HG03571 (cell line): Measurements from ENCODE around the gene PPWD1.
"Not testable (repeated sequence)": the region's sequence is repeated elsewhere in the genome, so short reads cannot be mapped to it uniquely, and the experiment has no call there.

ENCODE experiments used
- ATAC-seq: cut with Tn5 transposase; IDR thresholded peaks from one replicate; pipeline ENCODE4 v1.9.1; 2021; ENCODE audit not compliant: unreplicated experiment

The PPWD1 gene

GRCh38 chr5:65562731-65563701, at the start of gene PPWD1, which contains the start of gene CENPK:
Gene PPWD1 (plus strand): TSS chr5:65563296. CDS start chr5:65563311, 15 bp downstream.
Gene CENPK (minus strand): TSS chr5:65563168. CDS start chr5:65554907, 8,261 bp downstream.
- ATAC-seq, result peak; percentile 98

- ATAC-seq, result no peak
These were observed 37.4 kb upstream of the PPWD1 start for GRCh38 chr5:65525726-65526125.

GRCh38 chr5:65530904-65531303, 32.2 kb upstream of the PPWD1 start:
- ATAC-seq, result no peak

- ATAC-seq, result no peak
These were observed 27.5 kb upstream of the PPWD1 start for GRCh38 chr5:65535529-65535987.

DNA sequence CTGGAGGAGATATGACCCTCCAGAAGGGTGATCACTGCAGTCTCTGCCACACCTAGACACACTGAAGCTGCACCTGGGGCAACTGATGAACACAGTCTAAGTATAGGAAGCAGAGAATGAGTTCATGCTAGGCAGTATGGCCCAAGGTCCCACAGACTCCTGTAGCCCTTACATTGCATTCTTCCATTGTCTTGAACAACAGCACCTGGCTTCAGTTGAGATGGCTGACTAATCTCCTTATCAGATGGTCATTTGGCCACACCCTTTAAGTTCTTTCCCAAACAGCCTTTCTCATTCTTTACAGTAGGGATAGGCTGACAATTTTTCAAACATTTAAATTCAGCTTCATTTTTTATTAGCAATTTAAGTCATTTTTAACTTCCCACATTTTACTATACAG, 23.3 kb upstream of the PPWD1 start:
- no peak for ATAC-seq

- no peak for ATAC-seq
These were observed 18.6 kb upstream of the PPWD1 start for GRCh38 chr5:65544473-65544872.

DNA sequence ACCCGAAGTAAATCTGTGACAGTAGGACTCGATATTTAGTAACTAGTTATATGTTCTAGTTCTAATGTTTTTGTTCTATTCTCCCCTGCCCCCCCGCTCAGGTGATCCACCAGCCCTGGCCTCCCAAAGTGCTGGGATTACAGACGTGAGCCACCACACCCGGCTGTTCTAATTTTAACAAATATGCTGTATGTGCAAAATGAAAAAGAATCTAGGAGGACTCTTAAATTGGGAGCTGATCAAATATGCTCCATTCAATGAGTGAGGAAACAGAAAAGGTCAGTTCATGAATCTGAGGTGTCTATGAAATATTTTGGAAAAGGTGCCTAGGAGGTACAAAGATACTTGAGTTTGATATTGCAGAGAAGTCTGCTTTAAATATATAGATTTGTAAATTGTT, 17.0 kb upstream of the PPWD1 start:
- no peak for ATAC-seq

DNA sequence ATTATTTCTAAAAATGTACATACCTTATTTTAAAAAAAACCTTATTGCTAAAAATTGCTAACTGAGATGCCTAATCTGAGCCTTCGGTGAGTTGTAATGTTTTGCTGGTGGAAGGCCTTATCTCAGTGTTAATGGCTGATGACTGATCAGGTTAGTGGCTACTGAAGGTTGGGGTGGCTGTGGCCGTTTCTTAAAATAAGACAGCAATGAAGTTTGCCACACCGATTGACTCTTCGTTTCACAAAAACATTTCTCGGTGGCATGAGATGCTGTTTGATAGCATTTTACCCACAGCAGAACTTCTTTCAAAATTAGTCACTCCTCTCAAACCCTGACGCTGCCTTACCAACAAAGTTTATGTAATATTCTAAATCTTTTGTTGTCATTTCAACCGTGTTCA, 14.8 kb upstream of the PPWD1 start:
- ATAC-seq, result no peak

GRCh38 chr5:65553941-65554340, 9.2 kb upstream of the PPWD1 start:
- no peak for ATAC-seq

GRCh38 chr5:65555287-65555686, 7.8 kb upstream of the PPWD1 start:
- no peak for ATAC-seq

DNA sequence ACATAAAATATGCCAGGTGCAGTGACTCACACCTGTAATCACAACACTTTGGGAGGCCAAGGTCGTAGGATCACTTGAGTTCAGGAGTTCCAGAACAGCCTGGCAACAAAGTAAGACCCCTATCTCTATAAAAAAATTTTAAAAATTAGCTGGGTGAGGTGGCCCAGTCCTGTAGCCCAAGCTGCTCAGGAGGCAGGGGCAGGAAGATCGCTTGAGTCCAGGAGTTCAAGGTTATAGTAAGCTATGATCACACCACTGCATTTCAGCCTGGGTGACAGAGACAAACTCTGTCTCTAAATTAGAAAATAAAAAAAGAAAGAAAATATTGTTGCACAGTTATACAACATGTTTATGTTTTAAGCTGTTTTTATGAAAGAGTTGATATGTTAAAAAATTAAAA, 6.9 kb upstream of the PPWD1 start:
- no peak for ATAC-seq

DNA sequence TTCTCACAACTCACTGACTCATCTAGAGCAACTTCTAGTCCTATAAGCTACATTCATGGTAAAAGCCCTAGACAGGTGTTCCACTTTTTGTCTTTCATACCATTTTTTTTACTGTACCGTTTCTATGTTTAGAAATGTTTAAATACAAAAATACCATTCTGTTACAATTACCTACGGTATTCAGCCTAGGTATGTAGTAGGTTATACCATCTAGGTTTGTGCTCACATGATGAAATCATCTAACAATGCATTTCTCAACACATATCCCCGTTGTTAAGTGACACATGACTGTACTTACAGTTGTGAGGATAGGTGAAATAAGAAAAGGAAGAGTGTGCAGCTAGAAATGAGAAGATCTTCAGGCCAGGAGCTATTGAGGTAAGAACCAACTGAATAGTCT, 6.4 kb upstream of the PPWD1 start:
- ATAC-seq, result no peak

DNA sequence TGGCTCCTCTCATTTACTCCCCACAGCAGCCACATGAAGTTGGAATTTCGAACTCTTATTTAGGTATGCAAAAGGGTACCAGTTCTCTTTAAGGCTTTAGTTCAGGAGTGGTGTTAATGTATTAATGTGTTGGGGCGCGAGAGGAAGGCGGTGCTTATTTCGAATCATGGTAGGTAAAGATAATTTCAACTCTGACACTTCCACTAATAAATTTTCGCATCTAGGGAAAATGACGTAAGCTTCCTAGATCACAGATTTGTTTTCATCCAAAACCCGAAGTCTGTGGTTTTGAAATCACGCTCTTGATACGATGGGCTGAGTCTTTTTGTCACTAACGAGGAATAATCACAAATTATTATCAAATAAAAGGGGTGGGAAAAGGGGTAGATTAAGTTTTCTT, 681 bp downstream of the PPWD1 start:
- no peak for ATAC-seq

DNA sequence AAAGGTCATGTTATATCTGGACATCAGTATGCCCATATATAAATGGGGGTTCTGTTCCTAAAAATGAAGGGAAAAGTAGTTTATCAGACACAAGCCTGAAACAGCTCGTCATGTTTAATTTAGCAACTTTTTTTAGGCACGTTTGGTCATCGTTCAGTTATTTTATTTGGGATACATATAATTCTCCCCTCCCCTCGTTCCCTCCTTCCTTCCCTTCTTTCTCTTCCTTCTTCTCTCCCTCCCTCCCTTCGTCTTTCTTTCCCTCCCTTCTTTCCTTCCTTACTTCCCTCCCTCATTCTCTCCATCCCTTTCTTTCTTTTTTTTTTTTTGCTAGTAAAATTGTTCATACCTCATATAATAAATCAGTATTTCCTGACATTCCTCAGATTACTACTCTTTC, 3.4 kb downstream of the PPWD1 start:
- ATAC-seq, result no peak

- ATAC-seq, result no peak
These were observed 7.6 kb downstream of the PPWD1 start for GRCh38 chr5:65570598-65571226.

DNA sequence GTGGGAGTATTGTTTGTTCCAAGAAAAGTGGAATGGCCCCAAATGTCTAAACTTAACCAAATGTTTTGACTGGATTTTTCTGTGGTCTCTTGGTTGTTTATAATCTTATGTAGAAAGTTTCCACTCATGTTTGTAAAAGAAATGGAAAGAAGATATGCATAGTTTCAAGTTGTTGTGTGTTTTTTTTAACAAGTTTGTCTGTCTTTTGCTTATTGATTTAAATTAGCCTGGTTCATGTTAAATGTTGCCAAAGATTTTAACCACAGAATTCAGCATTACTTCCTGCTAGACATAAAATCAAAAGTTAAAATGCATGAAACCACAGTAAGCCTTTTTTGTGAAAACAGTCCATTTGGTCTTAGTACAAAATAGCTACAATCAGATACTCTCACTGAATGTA, 14.0 kb downstream of the PPWD1 start:
- ATAC-seq, result no peak

DNA sequence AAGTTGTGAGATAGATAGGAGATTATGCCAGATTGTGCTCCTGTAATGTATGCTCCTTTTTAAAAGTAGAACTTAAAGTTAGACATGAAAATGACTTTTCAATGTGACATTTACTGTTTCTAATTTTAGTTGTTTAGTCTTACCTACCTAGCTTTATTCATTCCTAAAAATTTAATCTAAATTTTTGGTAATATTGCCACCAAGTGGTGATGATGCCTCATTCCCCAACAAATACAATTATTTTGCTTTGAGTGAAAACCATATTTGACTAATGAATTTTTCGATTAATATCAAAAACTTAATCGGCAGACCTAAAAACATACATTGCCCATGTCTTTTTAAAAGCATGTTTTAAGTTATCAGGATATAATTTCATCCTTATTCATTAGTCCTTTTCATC, 25.6 kb downstream of the PPWD1 start:
- ATAC-seq, result no peak

GRCh38 chr5:65601761-65602160, 38.7 kb downstream of the PPWD1 start:
- not testable (repeated sequence) for ATAC-seq

DNA sequence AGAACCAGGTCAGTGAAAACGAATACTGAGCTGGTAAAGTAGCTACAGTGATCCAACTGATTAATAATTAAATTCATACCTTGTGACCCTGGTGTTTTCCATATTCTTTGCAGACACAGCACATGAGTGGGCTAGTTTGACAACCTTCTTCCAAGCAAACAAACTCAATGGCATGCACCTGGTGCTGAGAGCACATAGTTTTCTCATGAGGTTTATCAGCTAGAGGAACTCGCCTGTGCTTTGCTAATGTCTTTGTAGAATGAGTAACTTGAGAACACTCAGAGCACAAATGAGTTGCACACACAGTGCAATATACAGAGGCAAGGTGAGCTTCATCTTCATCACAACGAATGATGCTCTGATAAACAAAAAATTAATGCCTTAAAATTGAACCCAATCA, 48.4 kb downstream of the PPWD1 start:
- ATAC-seq, result no peak

GRCh38 chr5:65612298-65612907, 49.3 kb downstream of the PPWD1 start:
- no peak for ATAC-seq

- no peak for ATAC-seq
These were observed 56.9 kb downstream of the PPWD1 start for GRCh38 chr5:65620021-65620420.

DNA sequence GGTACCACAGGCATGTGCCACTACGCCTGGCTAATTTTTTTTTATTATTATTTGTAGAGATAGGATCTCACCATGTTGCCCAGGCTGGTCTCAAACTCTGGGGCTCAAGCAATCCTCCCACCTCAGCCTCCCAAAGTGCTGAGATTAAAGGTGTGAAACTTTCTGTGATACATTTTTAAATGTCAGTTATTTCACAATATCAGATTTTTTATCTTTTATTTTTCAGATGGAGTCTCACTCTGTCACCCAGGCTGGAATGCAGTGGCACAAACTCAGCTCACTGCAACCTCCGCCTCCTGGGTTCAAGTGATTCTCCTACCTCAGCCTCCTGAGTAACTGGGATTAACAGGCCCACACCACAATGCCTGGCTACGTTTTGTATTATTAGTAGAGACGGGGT, 58.9 kb downstream of the PPWD1 start:
- not testable (repeated sequence) for ATAC-seq
